ENCODE data around the gene SLC25A27. TPM values are rescaled to one million over a fixed set of nuclear protein-coding genes. Genes with fewer than 3 reads are reported as not detected.

Gene SLC25A27, protein sequence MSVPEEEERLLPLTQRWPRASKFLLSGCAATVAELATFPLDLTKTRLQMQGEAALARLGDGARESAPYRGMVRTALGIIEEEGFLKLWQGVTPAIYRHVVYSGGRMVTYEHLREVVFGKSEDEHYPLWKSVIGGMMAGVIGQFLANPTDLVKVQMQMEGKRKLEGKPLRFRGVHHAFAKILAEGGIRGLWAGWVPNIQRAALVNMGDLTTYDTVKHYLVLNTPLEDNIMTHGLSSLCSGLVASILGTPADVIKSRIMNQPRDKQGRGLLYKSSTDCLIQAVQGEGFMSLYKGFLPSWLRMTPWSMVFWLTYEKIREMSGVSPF
- total RNA-seq, result under 1 TPM in 1 of 2 donors, not detected in 1; 0.13 TPM

DNA sequence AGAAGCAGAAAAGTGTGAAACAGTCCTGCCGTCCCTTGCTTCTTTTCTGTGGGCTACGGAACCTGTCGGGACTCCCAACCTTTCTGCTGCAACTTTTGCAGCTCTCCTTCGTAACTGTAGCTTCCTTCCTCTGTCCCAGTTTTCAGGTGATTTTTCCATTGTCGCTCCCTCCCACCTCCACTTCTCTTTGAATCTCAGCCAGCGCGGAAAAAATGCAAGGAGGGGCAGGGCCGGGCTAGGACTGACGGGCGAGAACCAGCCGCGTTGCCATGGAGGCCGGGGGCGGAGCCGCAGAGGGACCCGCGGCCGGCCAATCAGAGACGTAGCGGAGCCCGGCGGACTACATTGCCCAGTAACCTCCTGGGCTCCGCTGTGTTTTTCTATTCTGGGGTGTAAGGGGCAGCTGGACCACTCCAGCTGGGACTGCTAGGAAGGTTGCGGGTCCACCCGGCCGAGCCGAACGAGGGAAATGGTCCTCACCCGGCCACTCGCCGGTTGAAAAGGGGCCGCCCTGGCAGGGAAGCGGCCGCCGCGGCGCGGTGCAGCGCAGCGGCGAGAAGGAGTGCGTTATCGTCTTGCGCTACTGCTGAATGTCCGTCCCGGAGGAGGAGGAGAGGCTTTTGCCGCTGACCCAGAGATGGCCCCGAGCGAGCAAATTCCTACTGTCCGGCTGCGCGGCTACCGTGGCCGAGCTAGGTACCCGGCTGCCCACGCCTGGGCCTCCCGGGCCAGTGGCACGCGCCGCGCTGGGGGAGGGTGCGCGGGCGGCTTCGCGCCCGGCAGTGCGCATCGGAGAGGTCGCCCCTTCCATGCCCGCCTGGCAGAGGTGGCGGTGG is at the start of gene SLC25A27, which contains the start of gene CYP39A1:
Gene SLC25A27 (plus strand): TSS at position 373 of the 836 bp plus-strand sequence. CDS start 218 bp downstream, at position 591.
Gene CYP39A1 (minus strand): TSS at position 216 of the 836 bp plus-strand sequence. CDS start 236 bp downstream, outside the sequence.
- peak; percentile 100 for ATAC-seq (replicated peaks)
- Mint-ChIP-seq H3K27me3 (peaks cover 39% of the 10 kb centered on the region), H3K36me3 (ENCODE audit: low read depth) (no peaks in the 10 kb centered on the region), H3K9me3 (no peaks in the 10 kb centered on the region), H3K27ac (peak within 1 kb of the TSS; percentile 23), H3K4me1 (peaks cover 10% of the 10 kb centered on the region), H3K4me3 (peak within 1 kb of the TSS; percentile 79)

- no peaks in the 10 kb centered on the region for H3K36me3 Mint-ChIP-seq (ENCODE audit: low read depth)
- H3K4me1 Mint-ChIP-seq, result no peaks in the 10 kb centered on the region
- H3K27ac Mint-ChIP-seq, result no peak overlapping the region
- ATAC-seq (replicated peaks), result no peak
- H3K9me3 Mint-ChIP-seq, result no peaks in the 10 kb centered on the region
- H3K4me3 Mint-ChIP-seq, result no peak overlapping the region
- peaks cover 13% of the 10 kb centered on the region for H3K27me3 Mint-ChIP-seq
These were observed 47.5 kb upstream of the SLC25A27 start for GRCh38 chr6:46605091-46605797.

DNA sequence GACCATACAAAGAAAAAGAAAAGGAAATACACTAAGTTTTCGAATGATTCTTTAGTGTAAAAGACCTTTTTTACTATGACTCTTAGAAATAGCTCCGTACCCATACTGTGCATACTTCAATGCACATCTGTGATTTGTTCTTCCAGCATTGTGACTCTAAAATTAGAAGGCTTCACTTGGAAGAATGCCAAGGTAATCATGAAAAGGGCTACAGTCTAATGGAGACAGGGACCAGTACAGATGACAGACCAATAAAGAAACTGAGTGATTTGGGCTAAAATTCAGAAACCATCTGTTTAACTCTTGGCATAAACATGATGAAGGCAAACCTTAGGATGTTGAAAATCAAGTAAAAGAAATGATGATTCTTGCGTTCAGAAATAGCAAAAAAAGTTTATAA is 46.4 kb upstream of the SLC25A27 start:
- Mint-ChIP-seq H3K4me3 (no peak overlapping the region), H3K36me3 (ENCODE audit: low read depth) (no peaks in the 10 kb centered on the region), H3K27me3 (peaks cover 8% of the 10 kb centered on the region), H3K27ac (no peak overlapping the region), H3K9me3 (no peaks in the 10 kb centered on the region), H3K4me1 (no peaks in the 10 kb centered on the region)
- ATAC-seq (replicated peaks), result no peak

- H3K27me3 Mint-ChIP-seq, result peaks cover 15% of the 10 kb centered on the region
- ATAC-seq (replicated peaks), result no peak
- no peak overlapping the region for H3K4me3 Mint-ChIP-seq
- no peaks in the 10 kb centered on the region for H3K9me3 Mint-ChIP-seq
- H3K27ac Mint-ChIP-seq, result no peak overlapping the region
- no peaks in the 10 kb centered on the region for H3K36me3 Mint-ChIP-seq (ENCODE audit: low read depth)
- H3K4me1 Mint-ChIP-seq, result no peaks in the 10 kb centered on the region
These were observed 41.8 kb upstream of the SLC25A27 start for GRCh38 chr6:46610862-46611553.

DNA sequence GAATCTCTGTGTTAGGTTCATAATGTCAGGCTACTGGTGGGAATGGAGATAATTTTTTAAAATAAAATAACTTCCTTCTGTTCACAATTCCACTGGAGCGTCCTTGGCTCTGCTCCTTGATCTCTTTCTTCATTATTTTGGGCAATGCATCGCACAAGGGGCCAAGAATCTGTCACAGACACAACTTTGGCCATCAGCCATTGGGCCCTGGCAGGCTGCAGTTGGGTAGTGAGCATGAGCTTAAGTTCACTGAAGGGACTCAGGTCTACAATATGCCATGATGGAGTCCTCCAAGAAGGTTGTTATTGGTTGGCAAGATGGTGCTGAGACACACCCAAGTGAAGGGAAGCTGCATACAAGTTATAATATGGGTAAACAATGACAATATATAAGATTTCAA is 40.1 kb upstream of the SLC25A27 start:
- no peak for ATAC-seq (replicated peaks)
- no peak overlapping the region for H3K4me3 Mint-ChIP-seq
- H3K27me3 Mint-ChIP-seq, result peaks cover 24% of the 10 kb centered on the region
- no peaks in the 10 kb centered on the region for H3K36me3 Mint-ChIP-seq (ENCODE audit: low read depth)
- no peaks in the 10 kb centered on the region for H3K9me3 Mint-ChIP-seq
- no peak overlapping the region for H3K27ac Mint-ChIP-seq
- H3K4me1 Mint-ChIP-seq, result no peaks in the 10 kb centered on the region

GRCh38 chr6:46618726-46619125 is 34.0 kb upstream of the SLC25A27 start:
- no peaks in the 10 kb centered on the region for H3K4me1 Mint-ChIP-seq
- ATAC-seq (replicated peaks), result no peak
- no peaks in the 10 kb centered on the region for H3K36me3 Mint-ChIP-seq (ENCODE audit: low read depth)
- no peak overlapping the region for H3K4me3 Mint-ChIP-seq
- H3K27me3 Mint-ChIP-seq, result peaks cover 30% of the 10 kb centered on the region
- H3K9me3 Mint-ChIP-seq, result no peaks in the 10 kb centered on the region
- H3K27ac Mint-ChIP-seq, result no peak overlapping the region

DNA sequence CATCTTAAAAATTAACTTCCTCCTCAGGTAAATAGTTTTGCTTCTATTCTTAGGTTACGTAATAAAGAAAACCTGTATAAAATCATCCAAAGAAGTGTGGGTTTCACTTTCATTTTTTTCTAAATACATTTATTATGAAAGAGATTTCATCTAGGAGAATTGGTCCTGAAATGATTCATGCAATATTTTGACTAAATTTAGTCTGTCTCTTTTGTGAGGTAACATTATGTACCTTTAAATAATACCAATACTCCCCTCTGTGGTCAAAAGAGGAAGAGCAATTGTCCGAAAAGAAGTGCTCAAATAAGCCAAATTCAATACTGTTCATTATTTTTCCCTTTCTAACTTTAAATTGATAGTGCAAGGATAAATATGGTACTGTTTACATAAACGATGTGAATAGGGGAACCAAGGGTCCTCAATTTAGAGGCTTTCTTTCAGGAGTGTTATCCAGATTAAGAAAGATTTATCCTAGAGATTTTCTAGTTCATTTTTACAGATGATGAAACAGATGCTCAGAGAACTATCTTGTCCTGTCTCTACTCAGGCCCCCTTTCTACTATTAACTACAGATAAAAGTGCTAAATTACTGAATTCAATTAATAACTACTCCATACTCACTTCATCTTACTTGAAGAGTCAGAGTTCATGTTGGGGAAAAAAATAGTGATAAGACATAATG is 26.4 kb upstream of the SLC25A27 start:
- H3K27me3 Mint-ChIP-seq, result peaks cover 6% of the 10 kb centered on the region
- no peak overlapping the region for H3K27ac Mint-ChIP-seq

DNA sequence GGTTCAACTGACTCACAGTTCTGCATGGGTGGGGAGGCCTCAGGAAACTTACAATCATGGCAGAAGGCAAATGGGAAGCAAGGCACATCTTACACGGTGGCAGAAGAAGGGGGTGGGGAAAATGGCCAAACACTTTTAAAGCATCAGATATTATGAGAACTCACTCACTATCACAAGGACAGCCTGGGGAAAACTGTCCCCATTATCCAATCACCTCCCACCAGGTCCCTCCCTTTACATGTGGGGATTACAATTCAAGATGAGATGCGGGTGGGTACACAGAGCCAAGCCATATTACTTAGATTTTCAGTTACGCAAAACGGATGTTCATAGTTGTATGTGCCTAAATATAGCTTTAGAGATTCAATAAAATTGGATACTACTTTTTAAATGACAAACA is 25.8 kb upstream of the SLC25A27 start:
- H3K36me3 Mint-ChIP-seq (ENCODE audit: low read depth), result no peaks in the 10 kb centered on the region
- H3K4me1 Mint-ChIP-seq, result no peaks in the 10 kb centered on the region
- no peak overlapping the region for H3K4me3 Mint-ChIP-seq
- no peak for ATAC-seq (replicated peaks)
- peaks cover 6% of the 10 kb centered on the region for H3K27me3 Mint-ChIP-seq
- no peak overlapping the region for H3K27ac Mint-ChIP-seq
- H3K9me3 Mint-ChIP-seq, result no peaks in the 10 kb centered on the region

More for the DNA sequence above, 26.4 kb upstream of the SLC25A27 start:
- Mint-ChIP-seq H3K4me3 (peak overlapping the region; percentile 9), H3K36me3 (ENCODE audit: low read depth) (no peaks in the 10 kb centered on the region), H3K4me1 (no peaks in the 10 kb centered on the region), H3K9me3 (no peaks in the 10 kb centered on the region)
- ATAC-seq (replicated peaks), result peak; percentile 40

DNA sequence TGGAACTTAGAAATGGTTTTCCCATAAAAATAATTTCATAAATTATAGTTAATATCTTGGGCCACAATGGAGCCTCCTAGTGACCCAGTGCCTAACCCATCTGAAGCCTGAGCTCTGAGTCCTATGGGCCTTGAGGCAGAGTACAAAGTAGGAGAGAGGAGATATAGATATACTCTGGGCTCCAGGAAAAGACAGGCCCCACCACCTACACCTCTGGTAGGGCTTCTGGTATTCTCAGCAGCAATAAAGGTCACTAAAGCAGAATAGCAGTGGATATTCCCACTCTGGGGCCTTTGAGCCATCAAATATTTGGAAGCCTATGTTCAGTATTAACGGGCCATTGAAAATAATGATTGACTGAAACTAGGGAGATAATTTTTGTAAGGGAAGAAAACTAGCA is 24.3 kb upstream of the SLC25A27 start:
- no peaks in the 10 kb centered on the region for H3K4me1 Mint-ChIP-seq

GRCh38 chr6:46628976-46629375 is 23.8 kb upstream of the SLC25A27 start:
- no peak overlapping the region for H3K4me3 Mint-ChIP-seq
- no peak overlapping the region for H3K27ac Mint-ChIP-seq
- no peaks in the 10 kb centered on the region for H3K9me3 Mint-ChIP-seq
- no peaks in the 10 kb centered on the region for H3K4me1 Mint-ChIP-seq
- no peak for ATAC-seq (replicated peaks)
- no peaks in the 10 kb centered on the region for H3K36me3 Mint-ChIP-seq (ENCODE audit: low read depth)
- peaks cover 3% of the 10 kb centered on the region for H3K27me3 Mint-ChIP-seq

More for the DNA sequence above, 24.3 kb upstream of the SLC25A27 start:
- Mint-ChIP-seq H3K4me3 (no peak overlapping the region), H3K36me3 (ENCODE audit: low read depth) (no peaks in the 10 kb centered on the region), H3K27me3 (peaks cover 3% of the 10 kb centered on the region), H3K27ac (no peak overlapping the region), H3K9me3 (no peaks in the 10 kb centered on the region)
- no peak for ATAC-seq (replicated peaks)

DNA sequence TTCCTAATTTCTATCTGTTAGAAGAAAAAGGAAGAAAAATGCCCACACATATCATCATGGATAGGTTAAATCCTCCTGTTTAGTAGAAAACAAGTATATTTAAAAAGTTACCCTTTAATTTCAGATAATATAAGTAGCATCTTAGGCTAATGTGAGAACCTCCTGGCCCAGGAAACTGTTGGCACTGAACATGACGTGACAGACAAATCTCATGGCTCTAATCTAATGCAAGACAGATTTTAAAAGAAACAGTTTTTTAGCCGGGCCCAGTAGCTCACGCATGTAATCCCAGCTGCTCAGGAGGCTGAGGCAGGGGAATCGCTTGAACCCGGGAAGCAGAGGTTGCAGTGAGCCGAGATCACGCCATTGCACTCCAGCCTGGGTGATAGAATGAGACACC is 23.1 kb upstream of the SLC25A27 start:
- no peaks in the 10 kb centered on the region for H3K36me3 Mint-ChIP-seq (ENCODE audit: low read depth)
- ATAC-seq (replicated peaks), result no peak
- H3K9me3 Mint-ChIP-seq, result no peaks in the 10 kb centered on the region
- H3K4me1 Mint-ChIP-seq, result no peaks in the 10 kb centered on the region
- H3K4me3 Mint-ChIP-seq, result no peak overlapping the region
- H3K27me3 Mint-ChIP-seq, result peaks cover 3% of the 10 kb centered on the region
- no peak overlapping the region for H3K27ac Mint-ChIP-seq

DNA sequence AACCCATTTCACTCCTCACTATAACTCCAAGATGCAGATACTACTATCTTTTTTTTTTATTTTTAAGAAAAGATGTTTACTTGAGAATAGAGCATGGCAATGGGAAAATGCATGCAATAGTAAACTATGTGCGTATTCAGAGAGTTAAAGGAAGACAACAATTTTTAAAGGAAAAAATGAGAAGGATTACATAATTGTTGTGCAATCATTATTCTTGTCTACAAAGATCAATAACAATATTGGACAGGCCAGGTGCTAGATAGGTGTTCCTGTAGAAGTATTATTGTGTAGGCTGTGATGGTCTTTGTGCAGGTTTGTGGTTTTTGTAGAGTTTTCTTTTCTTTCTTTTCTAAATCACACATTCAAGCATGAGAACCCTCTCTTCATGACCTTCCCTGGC is 20.7 kb upstream of the SLC25A27 start:
- Mint-ChIP-seq H3K9me3 (no peaks in the 10 kb centered on the region), H3K4me3 (no peak overlapping the region), H3K4me1 (no peaks in the 10 kb centered on the region), H3K27me3 (peaks cover 3% of the 10 kb centered on the region), H3K27ac (no peak overlapping the region), H3K36me3 (ENCODE audit: low read depth) (no peaks in the 10 kb centered on the region)
- ATAC-seq (replicated peaks), result no peak

DNA sequence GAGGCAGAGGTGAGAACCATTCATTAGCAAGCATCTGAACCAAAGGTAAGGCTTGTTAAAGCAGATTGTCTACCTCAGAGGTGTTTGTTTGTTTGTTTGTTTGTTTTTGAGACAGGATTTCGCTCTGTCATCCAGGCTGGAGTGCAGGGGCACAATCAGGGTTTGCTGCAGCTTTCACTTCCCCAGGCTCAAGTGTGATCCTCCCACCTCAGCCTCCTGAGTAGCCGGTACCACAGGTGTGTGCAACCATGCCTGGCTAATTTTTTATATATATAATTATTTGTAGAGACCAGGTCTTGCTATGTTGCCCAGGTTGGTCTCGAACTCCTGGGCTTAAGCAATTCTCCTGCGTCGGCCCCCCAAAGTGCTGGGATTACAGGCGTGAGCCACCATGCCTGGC is 17.3 kb upstream of the SLC25A27 start:
- Mint-ChIP-seq H3K9me3 (no peaks in the 10 kb centered on the region), H3K27ac (no peak overlapping the region), H3K4me1 (no peaks in the 10 kb centered on the region), H3K4me3 (no peak overlapping the region), H3K27me3 (peaks cover 19% of the 10 kb centered on the region), H3K36me3 (ENCODE audit: low read depth) (no peaks in the 10 kb centered on the region)
- no peak for ATAC-seq (replicated peaks)
